OCI-M1 (cell line): ENCODE data around the gene RMP24.
"Not testable (repeated sequence)": the region's sequence is repeated elsewhere in the genome, so short reads cannot be mapped to it uniquely, and the experiment has no call there.

Experiments
- DNase-seq: peaks from one replicate; lab custom pipeline; 2025; lab: John Stamatoyannopoulos, UW

The RMP24 gene

GRCh38 chr18:35972197-35973000 lies at the start of gene RMP24:
TSS of gene RMP24 (plus strand) at chr18:35972679.
- peak; percentile 96 for DNase-seq

GRCh38 chr18:35923939-35924684 lies 48.4 kb upstream of the RMP24 start:
- no peak for DNase-seq

- no peak for DNase-seq
Observed at GRCh38 chr18:35926884-35927283, 45.6 kb upstream of the RMP24 start.

GRCh38 chr18:35927430-35927829 lies 45.0 kb upstream of the RMP24 start:
- DNase-seq: no peak

- no peak for DNase-seq
Observed at GRCh38 chr18:35933982-35934381, 38.5 kb upstream of the RMP24 start.

- no peak for DNase-seq
Observed at GRCh38 chr18:35934891-35935290, 37.6 kb upstream of the RMP24 start.

GRCh38 chr18:35935805-35936204 lies 36.7 kb upstream of the RMP24 start:
- DNase-seq: no peak

GRCh38 chr18:35936951-35937350 lies 35.5 kb upstream of the RMP24 start:
- DNase-seq: no peak

- no peak for DNase-seq
Observed at GRCh38 chr18:35938158-35938557, 34.3 kb upstream of the RMP24 start.

- no peak for DNase-seq
Observed at GRCh38 chr18:35938562-35938961, 33.9 kb upstream of the RMP24 start.

GRCh38 chr18:35939138-35939537 lies 33.3 kb upstream of the RMP24 start:
- DNase-seq: no peak

- DNase-seq: no peak
Observed at GRCh38 chr18:35941299-35941698, 31.2 kb upstream of the RMP24 start.

GRCh38 chr18:35942133-35942532 lies 30.3 kb upstream of the RMP24 start:
- DNase-seq: no peak

GRCh38 chr18:35942661-35943060 lies 29.8 kb upstream of the RMP24 start:
- DNase-seq: no peak

- no peak for DNase-seq
Observed at GRCh38 chr18:35948080-35948479, 24.4 kb upstream of the RMP24 start.

GRCh38 chr18:35949090-35949489 lies 23.4 kb upstream of the RMP24 start:
- DNase-seq: no peak

- peak; percentile 37 for DNase-seq
Observed at GRCh38 chr18:35949903-35950627, 22.4 kb upstream of the RMP24 start.

GRCh38 chr18:35950628-35950982 lies 21.9 kb upstream of the RMP24 start:
- DNase-seq: no peak

GRCh38 chr18:35953688-35954087 lies 18.8 kb upstream of the RMP24 start:
- DNase-seq: no peak

GRCh38 chr18:35956226-35956625 lies 16.3 kb upstream of the RMP24 start:
- no peak for DNase-seq

GRCh38 chr18:35962320-35962719 lies 10.2 kb upstream of the RMP24 start:
- DNase-seq: no peak

GRCh38 chr18:35964319-35964718 lies 8.2 kb upstream of the RMP24 start:
- no peak for DNase-seq

- DNase-seq: not testable (repeated sequence)
Observed at GRCh38 chr18:35967866-35968265, 4.6 kb upstream of the RMP24 start.
